ENCODE measurements around the gene BANK1. TPM values are rescaled to one million over a fixed set of nuclear protein-coding genes. Genes with fewer than 3 reads are reported as not detected.

Gene BANK1
- total RNA-seq, 1 donor from 2014 or later, result 1.5 TPM

GRCh38 chr4:101801958-101802357 lies 11.4 kb downstream of the BANK1 start:
- no peaks in the 10 kb centered on the region for H3K9me3 ChIP-seq
- H3K4me1 ChIP-seq, result no peaks in the 10 kb centered on the region
- TF ChIP-seq CTCF (IDR thresholded peaks at IDR 0.05), result no peak
- TF ChIP-seq POLR2AphosphoS5 (IDR thresholded peaks at IDR 0.05; ENCODE audit: insufficient read depth in 1 of 2, low read depth in 1 of 2), result no peak
- TF ChIP-seq POLR2A (IDR thresholded peaks at IDR 0.05), result no peak
- H3K4me3 ChIP-seq, result no peak overlapping the region
- intact Hi-C loops (cut with DNase I), result no loop called here
- no peaks in the 10 kb centered on the region for H3K36me3 ChIP-seq
- DNase-seq (ENCODE audit: extremely low spot score in 2 of 2), result no peak
- H3K27ac ChIP-seq, result no peak overlapping the region
- H3K27me3 ChIP-seq, result no peaks in the 10 kb centered on the region

- TF ChIP-seq CTCF (IDR thresholded peaks at IDR 0.05) (no peak), POLR2AphosphoS5 (IDR thresholded peaks at IDR 0.05; ENCODE audit: insufficient read depth in 1 of 2, low read depth in 1 of 2) (no peak), POLR2A (IDR thresholded peaks at IDR 0.05) (no peak)
- H3K36me3 ChIP-seq, result no peaks in the 10 kb centered on the region
- no peaks in the 10 kb centered on the region for H3K4me1 ChIP-seq
- no peak overlapping the region for H3K27ac ChIP-seq
- H3K9me3 ChIP-seq, result no peaks in the 10 kb centered on the region
- no peak overlapping the region for H3K4me3 ChIP-seq
- no peaks in the 10 kb centered on the region for H3K27me3 ChIP-seq
- intact Hi-C loops (cut with DNase I), result no loop called here
- no peak for DNase-seq (ENCODE audit: extremely low spot score in 2 of 2)
These were observed 16.4 kb downstream of the BANK1 start for GRCh38 chr4:101806914-101807313.

GRCh38 chr4:101807351-101807750 lies 16.8 kb downstream of the BANK1 start:
- Histone ChIP-seq H3K27ac (no peak overlapping the region), H3K9me3 (no peaks in the 10 kb centered on the region), H3K36me3 (no peaks in the 10 kb centered on the region), H3K27me3 (no peaks in the 10 kb centered on the region), H3K4me1 (no peaks in the 10 kb centered on the region), H3K4me3 (no peak overlapping the region)
- no peak for DNase-seq (ENCODE audit: extremely low spot score in 2 of 2)
- intact Hi-C loops (cut with DNase I), result no loop called here
- no peak for TF ChIP-seq CTCF (IDR thresholded peaks at IDR 0.05)
- TF ChIP-seq POLR2A (IDR thresholded peaks at IDR 0.05), result no peak
- TF ChIP-seq POLR2AphosphoS5 (IDR thresholded peaks at IDR 0.05; ENCODE audit: insufficient read depth in 1 of 2, low read depth in 1 of 2), result no peak

GRCh38 chr4:101813604-101814003 lies 23.1 kb downstream of the BANK1 start:
- Histone ChIP-seq H3K9me3 (no peaks in the 10 kb centered on the region), H3K4me1 (no peaks in the 10 kb centered on the region), H3K36me3 (no peaks in the 10 kb centered on the region), H3K27ac (no peak overlapping the region), H3K4me3 (no peak overlapping the region), H3K27me3 (no peaks in the 10 kb centered on the region)
- TF ChIP-seq POLR2A (IDR thresholded peaks at IDR 0.05) (no peak), POLR2AphosphoS5 (IDR thresholded peaks at IDR 0.05; ENCODE audit: insufficient read depth in 1 of 2, low read depth in 1 of 2) (no peak), CTCF (IDR thresholded peaks at IDR 0.05) (no peak)
- DNase-seq (ENCODE audit: extremely low spot score in 2 of 2), result no peak
- intact Hi-C loops (cut with DNase I), result no loop called here

- no peaks in the 10 kb centered on the region for H3K9me3 ChIP-seq
- H3K27me3 ChIP-seq, result no peaks in the 10 kb centered on the region
- no peaks in the 10 kb centered on the region for H3K36me3 ChIP-seq
- H3K4me3 ChIP-seq, result no peak overlapping the region
- TF ChIP-seq POLR2AphosphoS5 (IDR thresholded peaks at IDR 0.05; ENCODE audit: insufficient read depth in 1 of 2, low read depth in 1 of 2) (no peak), CTCF (IDR thresholded peaks at IDR 0.05) (no peak)
- no peak overlapping the region for H3K27ac ChIP-seq
- intact Hi-C loops (cut with DNase I), result no loop called here
- DNase-seq (ENCODE audit: extremely low spot score in 2 of 2), result no peak
- no peaks in the 10 kb centered on the region for H3K4me1 ChIP-seq
These were observed 27.8 kb downstream of the BANK1 start for GRCh38 chr4:101818362-101818761.

Data from vagina (tissue), 2 donors.